NCI-H226 (cell line): ENCODE results near the gene NKIRAS2.

Source experiments
- DNase-seq: peaks from one replicate; pipeline ENCODE4 v3.0.0-alpha.2; 2015

Gene NKIRAS2

GRCh38 chr17:42019509-42020404 is at the start of gene NKIRAS2:
TSS of gene NKIRAS2 (plus strand) at chr17:42020090. CDS start at chr17:42021578, 1,488 bp downstream.
- DNase-seq, result peak; percentile 85

DNA sequence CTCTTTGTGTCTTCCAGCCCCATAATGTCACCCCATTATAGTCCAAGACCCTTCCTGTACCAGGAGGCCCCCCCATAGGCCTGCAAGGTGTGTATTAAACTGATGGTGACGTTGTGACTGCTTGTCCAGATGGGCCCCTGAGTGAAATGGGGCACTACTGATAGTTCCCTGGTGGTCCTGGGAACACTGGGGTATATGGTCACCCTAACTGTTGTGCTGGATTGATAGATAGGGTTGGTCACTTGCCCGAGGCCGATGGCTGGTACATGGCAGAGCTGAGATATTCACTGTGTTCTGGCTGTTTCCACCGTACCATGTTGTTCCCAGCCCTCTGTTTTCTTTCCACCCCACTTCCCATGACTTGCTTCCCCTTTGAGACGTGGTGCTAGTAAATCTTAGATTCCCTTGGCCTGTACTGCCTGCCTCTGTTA is 49.0 kb upstream of the NKIRAS2 start:
- no peak for DNase-seq

GRCh38 chr17:41971721-41972523 is 48.0 kb upstream of the NKIRAS2 start:
- DNase-seq, result no peak

DNA sequence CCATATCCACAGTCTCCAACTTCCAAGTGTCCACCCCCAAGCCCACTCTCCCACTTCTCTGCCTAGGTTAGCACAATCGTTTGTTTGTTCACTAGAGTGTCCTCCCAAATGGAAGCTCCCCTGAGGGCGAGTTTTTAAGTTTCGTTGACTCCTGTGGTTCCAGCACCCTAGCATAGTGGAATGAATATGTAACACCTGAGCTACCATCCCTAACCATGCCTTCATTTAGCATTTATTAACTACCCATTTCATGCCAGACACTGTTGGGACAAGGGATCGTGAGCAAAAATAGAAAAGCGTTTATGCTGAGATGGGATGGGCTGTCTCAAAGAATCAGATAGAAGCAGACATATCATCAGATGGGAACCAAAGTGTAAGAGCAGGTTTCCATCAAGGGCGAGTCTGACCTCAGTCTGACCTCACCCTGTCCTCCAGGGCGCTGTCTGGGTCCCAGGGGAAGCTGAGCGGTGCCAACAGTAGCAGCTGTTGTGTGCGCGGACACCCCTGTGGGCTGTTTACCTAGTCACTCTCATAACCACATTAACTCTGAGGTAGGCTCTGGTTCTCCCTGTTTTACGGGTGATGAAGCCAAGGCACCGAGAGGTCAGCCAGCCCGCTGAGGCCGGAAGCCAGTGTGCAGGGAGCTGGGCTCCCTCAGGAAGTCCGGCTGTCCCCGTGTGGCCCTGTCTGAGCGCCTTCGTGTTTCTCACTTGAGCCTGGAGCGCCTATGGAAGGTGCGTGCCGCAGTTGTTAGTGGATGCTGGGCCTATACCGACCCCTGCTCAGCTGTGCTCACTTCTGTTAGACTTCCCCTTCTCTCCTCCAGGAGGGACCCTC is 47.1 kb upstream of the NKIRAS2 start:
- DNase-seq, result no peak

DNA sequence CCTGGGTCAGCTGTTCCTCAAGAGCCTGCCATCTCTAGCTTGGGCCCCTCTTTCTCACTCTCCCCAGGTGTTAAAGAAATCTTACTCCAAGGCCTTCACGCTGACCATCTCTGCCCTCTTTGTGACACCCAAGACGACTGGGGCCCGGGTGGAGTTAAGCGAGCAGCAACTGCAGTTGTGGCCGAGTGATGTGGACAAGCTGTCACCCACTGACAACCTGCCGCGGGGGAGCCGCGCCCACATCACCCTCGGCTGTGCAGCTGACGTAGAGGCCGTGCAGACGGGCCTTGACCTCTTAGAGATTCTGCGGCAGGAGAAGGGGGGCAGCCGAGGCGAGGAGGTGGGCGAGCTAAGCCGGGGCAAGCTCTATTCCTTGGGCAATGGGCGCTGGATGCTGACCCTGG is 46.5 kb upstream of the NKIRAS2 start:
- DNase-seq, result no peak

GRCh38 chr17:41974031-41974430 is 45.9 kb upstream of the NKIRAS2 start:
- DNase-seq, result no peak

DNA sequence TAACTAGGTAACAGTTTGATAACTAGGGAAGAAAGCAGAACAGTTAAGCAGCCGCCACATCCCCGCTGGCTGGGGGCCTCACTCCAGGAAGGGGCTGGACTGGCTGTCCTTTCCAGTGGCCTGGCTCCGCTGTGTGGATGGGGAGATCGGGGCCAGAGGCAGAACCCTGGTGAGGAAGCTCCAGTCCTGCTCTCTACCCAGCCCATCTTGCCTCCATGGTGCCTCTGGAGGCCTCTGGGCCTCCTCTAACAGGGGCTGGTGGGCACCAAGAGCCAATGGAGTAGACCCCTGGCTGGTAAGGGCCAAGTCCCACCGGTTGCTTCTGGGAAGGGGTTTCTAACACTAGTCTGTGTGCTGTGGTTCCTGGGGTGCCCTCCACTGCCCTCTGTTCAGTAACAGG is 45.2 kb upstream of the NKIRAS2 start:
- no peak for DNase-seq

- DNase-seq, result no peak
Observed at GRCh38 chr17:41975099-41976083, 44.5 kb upstream of the NKIRAS2 start.

DNA sequence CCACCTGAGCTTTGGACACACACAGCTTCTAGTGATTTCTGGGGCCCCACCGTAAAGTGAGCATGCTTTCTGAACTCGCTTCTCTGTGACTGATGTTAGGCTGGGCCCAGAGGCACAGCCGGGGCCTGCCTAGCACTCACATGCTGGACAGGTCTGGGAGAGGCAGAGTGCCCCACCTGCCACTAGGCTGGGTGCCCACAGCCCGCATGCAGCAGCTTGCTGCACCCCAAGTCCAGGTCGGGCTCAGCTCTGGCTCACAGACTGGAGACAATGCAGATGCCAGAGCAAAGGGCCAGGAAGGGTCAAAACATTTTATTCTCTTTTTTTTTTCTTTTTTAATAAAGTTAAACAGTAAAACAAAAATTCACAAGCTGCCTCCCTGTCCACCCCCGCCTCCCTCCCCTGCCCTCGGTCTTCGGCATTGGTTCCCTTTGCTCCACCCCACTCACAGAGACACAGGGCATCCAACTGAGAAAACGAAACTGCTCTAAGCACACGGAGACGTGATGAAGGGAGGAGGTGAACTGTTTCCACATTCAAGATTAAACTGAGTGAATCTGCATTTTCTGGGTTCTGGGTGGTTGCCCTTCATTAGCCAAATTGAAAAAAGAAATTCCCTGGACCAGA is 43.6 kb upstream of the NKIRAS2 start:
- no peak for DNase-seq

GRCh38 chr17:41977991-41978390 is 41.9 kb upstream of the NKIRAS2 start:
- DNase-seq, result no peak

GRCh38 chr17:41982026-41982760 is 37.7 kb upstream of the NKIRAS2 start:
- no peak for DNase-seq

GRCh38 chr17:41984454-41984853 is 35.4 kb upstream of the NKIRAS2 start:
- no peak for DNase-seq

- no peak for DNase-seq
Observed at GRCh38 chr17:41985919-41986318, 34.0 kb upstream of the NKIRAS2 start.

- DNase-seq, result no peak
Observed at GRCh38 chr17:41986634-41987033, 33.3 kb upstream of the NKIRAS2 start.

DNA sequence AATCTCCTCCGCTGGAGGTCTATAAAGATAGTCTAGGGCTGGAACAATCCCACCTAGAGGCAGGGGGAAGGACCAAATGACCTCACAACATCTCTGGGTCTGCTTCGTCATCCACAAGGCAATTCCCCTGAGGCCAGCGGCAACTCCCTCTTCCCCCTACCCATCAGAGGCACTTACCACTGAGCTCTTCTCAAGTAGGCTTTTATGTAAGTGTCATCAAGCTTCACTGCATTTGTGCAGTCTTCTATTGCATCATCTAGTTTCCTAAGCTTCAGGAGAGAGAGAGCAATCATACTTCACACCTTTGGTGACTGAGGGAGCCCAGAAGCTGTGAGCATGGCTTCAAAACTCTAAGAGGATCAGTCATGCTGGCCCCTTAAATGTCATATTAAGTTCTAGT is 32.2 kb upstream of the NKIRAS2 start:
- DNase-seq, result no peak

DNA sequence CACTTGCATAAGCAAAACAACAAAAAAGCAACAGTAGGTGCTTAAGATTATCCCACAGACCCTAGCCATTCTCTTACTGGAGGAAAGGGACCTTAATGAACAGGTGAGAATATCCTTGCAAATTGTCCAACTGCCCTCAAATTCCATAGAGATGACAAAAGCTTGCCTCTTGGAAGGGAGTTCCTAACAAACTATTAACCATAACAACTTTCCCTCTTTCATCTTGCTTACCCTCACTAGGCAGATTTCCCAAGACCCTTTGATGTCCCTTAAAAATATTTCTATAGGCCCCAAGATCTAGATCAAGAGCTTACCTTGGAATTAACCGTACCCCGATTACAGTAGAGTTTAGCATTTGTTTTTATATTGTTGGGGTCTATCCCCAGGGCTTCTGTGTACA is 31.5 kb upstream of the NKIRAS2 start:
- DNase-seq, result no peak

DNA sequence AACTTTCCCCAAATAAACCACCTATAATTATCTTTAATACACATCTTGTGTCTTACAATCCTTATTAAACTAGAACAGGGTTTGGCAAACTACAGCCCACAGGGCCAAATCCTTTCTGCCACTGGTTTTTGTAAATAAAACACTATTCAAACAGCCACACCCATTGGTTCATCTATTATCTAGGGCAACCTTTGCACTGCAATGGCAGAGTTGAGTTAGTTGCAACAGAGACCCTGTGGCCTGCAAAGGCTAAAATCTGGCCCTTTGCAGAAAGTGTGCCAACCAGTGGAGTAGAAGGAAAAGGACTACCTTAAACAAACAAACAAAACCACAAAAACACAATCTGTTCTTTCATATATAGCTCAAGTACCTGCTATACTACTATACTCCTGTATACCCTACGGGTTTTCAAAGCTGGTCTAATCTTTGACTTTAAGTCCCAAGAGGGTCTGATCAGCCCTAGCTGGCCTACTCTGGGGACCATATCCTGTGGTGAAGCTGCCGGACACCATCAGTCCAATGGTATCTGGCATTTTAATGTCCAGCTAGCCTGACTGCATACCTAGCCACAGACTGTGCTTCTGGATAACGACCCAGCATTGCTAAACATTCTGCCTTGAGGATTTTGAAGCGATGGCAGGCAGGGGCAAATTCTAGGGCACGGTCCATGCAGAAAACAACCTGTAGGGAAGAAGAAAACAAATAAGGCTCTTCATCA is 30.0 kb upstream of the NKIRAS2 start:
- no peak for DNase-seq

DNA sequence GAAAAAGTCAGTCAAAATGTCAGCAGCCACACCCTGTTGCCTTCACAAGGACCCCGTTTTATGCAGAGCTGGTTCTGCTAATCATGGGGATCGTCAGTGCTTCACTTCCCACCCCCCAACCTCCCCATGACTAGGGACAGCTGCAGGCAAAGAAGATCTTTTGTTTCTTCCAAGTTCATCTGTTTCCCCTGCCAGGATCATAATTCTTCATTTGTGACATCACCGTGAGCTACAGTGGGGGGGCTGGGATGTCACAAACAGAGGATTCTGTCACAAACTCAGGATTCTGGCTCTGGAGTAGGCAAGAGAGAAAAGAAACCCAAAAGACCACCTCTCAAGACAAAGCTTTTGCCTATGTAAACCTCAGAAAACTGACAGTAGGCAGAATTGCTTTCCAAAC is 27.3 kb upstream of the NKIRAS2 start:
- DNase-seq, result no peak

DNA sequence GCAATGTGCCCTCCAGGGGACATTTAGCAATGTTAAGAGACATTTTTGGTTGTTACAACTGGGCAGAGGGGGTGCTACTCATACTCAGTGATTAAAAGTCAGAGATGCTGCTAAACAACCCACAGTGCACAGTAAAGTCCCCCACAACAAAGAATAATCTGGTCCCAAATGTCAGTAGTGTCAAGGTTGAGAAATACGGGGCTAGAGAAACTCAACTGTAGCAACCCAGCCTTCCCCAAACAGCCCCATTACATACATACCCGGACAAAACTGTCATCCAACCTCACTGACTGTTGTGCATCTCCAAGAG is 23.1 kb upstream of the NKIRAS2 start:
- DNase-seq, result no peak

DNA sequence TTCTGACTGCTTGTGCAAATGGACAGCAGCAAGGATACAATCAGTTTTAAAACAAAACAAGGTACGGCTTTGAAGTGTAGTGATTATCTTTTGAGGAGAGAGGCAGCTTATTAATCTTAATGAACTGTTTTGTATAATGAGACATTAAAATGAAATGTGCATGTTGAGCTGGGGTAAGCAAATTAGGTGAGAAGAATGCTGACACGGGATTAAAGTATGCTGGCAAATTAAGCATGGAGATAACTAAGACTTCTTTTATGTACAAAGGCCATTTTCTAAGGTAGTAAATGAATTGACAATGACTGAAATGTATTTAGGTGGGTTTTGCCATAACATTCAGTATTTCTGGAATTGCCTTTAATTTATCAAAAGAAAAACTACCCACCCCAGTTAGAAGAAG is 21.4 kb upstream of the NKIRAS2 start:
- no peak for DNase-seq
